ENCODE measurements around the gene IYD.

DNA sequence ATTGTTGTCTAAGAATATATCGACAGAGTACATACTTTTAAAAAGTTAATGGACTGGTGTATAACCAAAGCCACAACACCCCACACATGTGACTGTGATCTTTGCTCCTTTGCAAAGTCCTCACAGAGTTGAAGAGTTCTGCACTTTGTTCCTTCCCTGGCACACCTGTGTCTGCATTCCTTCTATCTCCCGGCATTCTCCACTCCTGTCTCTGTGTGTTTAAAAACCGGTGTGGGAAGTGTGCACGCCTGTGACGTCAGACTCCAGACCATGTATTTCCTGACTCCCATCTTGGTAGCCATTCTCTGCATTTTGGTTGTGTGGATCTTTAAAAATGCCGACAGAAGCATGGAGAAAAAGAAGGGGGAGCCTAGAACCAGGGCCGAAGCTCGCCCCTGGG, at the start of gene IYD:
- TF ChIP-seq CTCF (IDR thresholded peaks at IDR 0.05): no peak
- no peak for TF ChIP-seq POLR2AphosphoS5 (IDR thresholded peaks at IDR 0.05)

Measured in breast epithelium (tissue), 3 donors.